HepG2 (cell line): ENCODE measurements around the gene FAM120AOS. TPM values are rescaled to one million over a fixed set of nuclear protein-coding genes. Genes with fewer than 3 reads are reported as not detected.

Experiments used
- ATAC-seq: fragments of 200-7000 bp; cut with Tn5 transposase; 3 replicates; pipeline ENCODE4 v1.9.1; 2020; ENCODE audit warnings: mild to moderate bottlenecking, moderate library complexity
- BruUV-seq: library from RNA; stranded (reverse); fragments of 400-500 nt; replicated peaks from 2 replicates; lab custom pipeline; 2021; lab: Mats Ljungman, UMichigan
- CTCF ChIA-PET: fragments of 300-600 bp; formaldehyde crosslinking; extraction: SDS; loops from one replicate; lab custom pipeline; 2021; ENCODE audit warnings: low total read pairs, inconsistent platforms, low intra/inter-chr PET ratio; lab: Yijun Ruan, JAX
- POLR2A ChIA-PET: fragments of 350-600 bp; sonication (Branson Sonifier 250); formaldehyde crosslinking; loops from one replicate; lab custom pipeline; 2020; ENCODE audit warnings: antibody characterized with exemption, inconsistent platforms; lab: Yijun Ruan, JAX
- DNase-seq: peaks from one replicate; pipeline ENCODE4 v3.0.0-alpha.2; 2015; ENCODE audit warnings: low spot score
- FAIRE-seq: peaks from 3 replicates; lab custom pipeline; 2011; peaks lifted over from hg19 to GRCh38; lab: Jason Lieb, UNC
- H2AFZ ChIP-seq: one replicate; pipeline ENCODE4 v1.6.1; 2011; ENCODE audit warnings: low read length, inconsistent platforms
- H3K27ac ChIP-seq: fragments of 300-600 bp; 3 replicates; pipeline ENCODE4 v1.8.0; 2011; ENCODE audit warnings: mixed run types, mild to moderate bottlenecking, mixed read lengths, low read length, inconsistent platforms; ENCODE audit not compliant: insufficient read depth; ENCODE audit errors: extremely low read length
- H3K27me3 ChIP-seq, 2 experiments: fragments of 200-600 bp in 1 of 2; 2 replicates in 1 of 2; 3 replicates in 1 of 2; pipeline versions ENCODE4 v1.6.0 to v1.8.0; 2011; ENCODE audit warnings: low read length in 2 of 2, mild to moderate bottlenecking in 2 of 2, moderate library complexity in 2 of 2, inconsistent platforms in 1 of 2; ENCODE audit not compliant: insufficient read depth in 2 of 2, control insufficient read depth in 1 of 2
- H3K36me3 ChIP-seq, 2 experiments: fragments of 200-600 bp in 1 of 2; replicated peaks in 1 of 2; 2 replicates in 1 of 2; 3 replicates in 1 of 2; pipeline versions ENCODE4 v1.5.1 to v1.8.0; 2011; ENCODE audit warnings: low read length in 2 of 2, inconsistent platforms in 1 of 2; ENCODE audit not compliant: insufficient read depth in 2 of 2, control insufficient read depth in 1 of 2
- H3K4me1 ChIP-seq: 2 replicates; pipeline ENCODE4 v1.5.1; 2012; ENCODE audit warnings: low read length, inconsistent platforms; ENCODE audit not compliant: insufficient read depth
- H3K4me2 ChIP-seq: 2 replicates; pipeline ENCODE4 v1.6.0; 2011; ENCODE audit warnings: low read depth, low read length, inconsistent platforms
- H3K4me3 ChIP-seq, 3 experiments: fragments of 200-600 bp in 1 of 3; sonication (generic), shearing (Covaris generic) in 1 of 3; replicated peaks in 1 of 3; 2 replicates each; pipeline ENCODE4 v1.5.1; 2011 to 2016; ENCODE audit warnings: low read length in 3 of 3, inconsistent platforms in 2 of 3, low read depth in 2 of 3, mild to moderate bottlenecking in 2 of 3, control low read depth in 1 of 3, mixed read lengths in 1 of 3; ENCODE audit not compliant: insufficient read depth in 1 of 3
- H3K79me2 ChIP-seq: one replicate; pipeline ENCODE4 v1.6.1; 2011; ENCODE audit warnings: low read length, inconsistent platforms; ENCODE audit not compliant: insufficient read depth
- H3K9ac ChIP-seq: 2 replicates; pipeline ENCODE4 v1.6.0; 2011; ENCODE audit warnings: mild to moderate bottlenecking, low read depth, low read length, inconsistent platforms; ENCODE audit not compliant: insufficient read depth
- H3K9me3 ChIP-seq: 2 replicates; pipeline ENCODE4 v1.5.1; 2012; ENCODE audit warnings: mild to moderate bottlenecking, low read length
- H4K20me1 ChIP-seq: 2 replicates; pipeline ENCODE4 v1.6.0; 2011; ENCODE audit warnings: inconsistent platforms, mild to moderate bottlenecking, low read length, moderate library complexity; ENCODE audit not compliant: insufficient read depth
- KIAA2018 ChIP-seq: sonication (generic); formaldehyde crosslinking; IDR thresholded peaks from 2 replicates; pipeline ENCODE4 v1.5.0; 2020; ENCODE audit warnings: mild to moderate bottlenecking, missing genetic modification reagents, borderline replicate concordance
- MIER3 ChIP-seq: IDR thresholded peaks from 2 replicates; pipeline ENCODE4 v1.6.1; 2016; ENCODE audit warnings: missing compliant biosample characterization, borderline replicate concordance
- POGZ ChIP-seq: sonication (generic); formaldehyde crosslinking; IDR thresholded peaks from 2 replicates; pipeline ENCODE4 v1.4.0; 2020; ENCODE audit warnings: mild to moderate bottlenecking, missing genetic modification reagents
- SSRP1 ChIP-seq: IDR thresholded peaks from 2 replicates; pipeline ENCODE4 v1.6.1; 2016; ENCODE audit warnings: control low read depth
- YY1 ChIP-seq: IDR thresholded peaks from 2 replicates; pipeline ENCODE4 v1.6.1; 2011; ENCODE audit warnings: low read length, low read depth, moderate library complexity, mild to moderate bottlenecking; ENCODE audit not compliant: insufficient read depth, insufficient replicate concordance
- ZBTB44 ChIP-seq: sonication (generic); formaldehyde crosslinking; IDR thresholded peaks from 2 replicates; pipeline ENCODE4 v1.4.0; 2020; ENCODE audit warnings: missing genetic modification reagents
- ZNF276 ChIP-seq: sonication (generic); formaldehyde crosslinking; IDR thresholded peaks from 2 replicates; pipeline ENCODE4 v1.4.0; 2020; ENCODE audit warnings: mild to moderate bottlenecking, low read depth, missing genetic modification reagents
- ZNF335 ChIP-seq: sonication (generic); formaldehyde crosslinking; IDR thresholded peaks from 2 replicates; pipeline ENCODE4 v1.4.0; 2020; ENCODE audit warnings: missing genetic modification reagents
- ZNF878 ChIP-seq: sonication (generic); formaldehyde crosslinking; IDR thresholded peaks from 2 replicates; pipeline ENCODE4 v1.8.1; 2023; ENCODE audit warnings: mild to moderate bottlenecking, missing genetic modification reagents, moderate library complexity
- WGBS: methylation state at CpG from one replicate; pipeline ENCODE4 v1.1.6; 2017; ENCODE audit warnings: low lambda C conversion rate; 5-methylcytosine and 5-hydroxymethylcytosine counted together
- in situ Hi-C: cut with HindIII; loops from 2 replicates; pipeline ENCODE4 v1.10.0; 2017; ENCODE audit warnings: low pct_unique_long_range_greater_than_20kb; ENCODE audit not compliant: extremely low pct_ligation_motif_present
- intact Hi-C: fragments of 100-400 bp; cut with micrococcal nuclease; formaldehyde crosslinking; loops from one replicate; pipeline ENCODE4 v1.10.0; 2022; ENCODE audit not compliant: unreplicated experiment
- polyA plus RNA-seq, 8 experiments: library from polyadenylated mRNA; depleted of rRNA in 3 of 8; stranded (reverse) in 7 of 8; unstranded in 1 of 8; fragments of >200 nt; fragmentation: Illumina TruSeq in 4 of 8; extraction: Trizol in 4 of 8; gene quantifications; 2 replicates each; pipeline versions ENCODE4 v1.2.1 to v1.2.3, GENCODE V29; 2011 to 2016; ENCODE audit warnings: low read depth in 4 of 8, missing spikeins in 1 of 8, mixed read lengths in 1 of 8; ENCODE audit not compliant: insufficient read depth in 1 of 8
- total RNA-seq, 5 experiments: library from RNA; depleted of rRNA; stranded (reverse); fragments of >200 nt; fragmentation: Illumina TruSeq; extraction: Trizol; gene quantifications; 2 replicates each; pipeline ENCODE4 v1.2.3, GENCODE V29; 2016; ENCODE audit warnings: low read depth in 1 of 5

The FAM120AOS gene
- total and polyA plus RNA-seq, 2 of the 13 experiments (the other 11 are each of a cell fraction or from before 2014, with no cell fraction given), result 28.2 to 34.6 TPM

- TF ChIP-seq ZNF276 (CRISPR knock-in tag) (no peak), SSRP1 (CRISPR knock-in tag) (no peak)
Observed at GRCh38 chr9:93427655-93428379, 25.6 kb downstream of the FAM120AOS start (continued).

GRCh38 chr9:93422977-93423616 is 30.3 kb downstream of the FAM120AOS start:
- Histone ChIP-seq H3K27ac (no peak overlapping the region), H2AFZ (peak overlapping the region; percentile 16), H3K79me2 (no peaks in the 10 kb centered on the region), H3K9me3 (no peaks in the 10 kb centered on the region; the same call in none of the 2 replicates), H4K20me1 (no peaks in the 10 kb centered on the region), H3K4me2 (no peak overlapping the region), H3K36me3 (no peaks in the 10 kb centered on the region), H3K27me3 (no peaks in the 10 kb centered on the region; a peak in 1 of 5 replicates), H3K9ac (no peak overlapping the region), H3K4me1 (no peaks in the 10 kb centered on the region), H3K4me3 (no peak overlapping the region)
- in situ Hi-C loops, result no loop called here
- no peak for ATAC-seq
- intact Hi-C loops, result loop anchor here (10.0 kb wide), 1 partner anchor 268 kb away; no protein-coding TSS in a partner anchor
- no TSS peak for BruUV-seq
- POLR2A ChIA-PET, result no interaction called here
- DNase-seq, result no peak
- CTCF ChIA-PET, result no interaction called here
- 38% methylated on average over 10 of the region's 10 CpGs for WGBS
- no peak for FAIRE-seq
- no peak for TF ChIP-seq ZNF335 (CRISPR knock-in tag)
- TF ChIP-seq KIAA2018 (CRISPR knock-in tag), result no peak
- TF ChIP-seq ZBTB44 (CRISPR knock-in tag), result no peak
- no peak for TF ChIP-seq MIER3 (CRISPR knock-in tag)
- no peak for TF ChIP-seq YY1
- no peak for TF ChIP-seq ZNF878
- TF ChIP-seq POGZ (CRISPR knock-in tag), result no peak
